Measurements from ENCODE around the gene KLF6.
"Not testable (repeated sequence)": the region's sequence is repeated elsewhere in the genome, so short reads cannot be mapped to it uniquely, and the experiment has no call there.

Gene KLF6

GRCh38 chr10:3755440-3756359 is 29.3 kb downstream of the KLF6 start:
- DNase-seq = no peak

GRCh38 chr10:3754727-3755439 is 30.1 kb downstream of the KLF6 start:
- DNase-seq = no peak

- DNase-seq = no peak
Observed at GRCh38 chr10:3750854-3751253, 34.2 kb downstream of the KLF6 start.

DNA sequence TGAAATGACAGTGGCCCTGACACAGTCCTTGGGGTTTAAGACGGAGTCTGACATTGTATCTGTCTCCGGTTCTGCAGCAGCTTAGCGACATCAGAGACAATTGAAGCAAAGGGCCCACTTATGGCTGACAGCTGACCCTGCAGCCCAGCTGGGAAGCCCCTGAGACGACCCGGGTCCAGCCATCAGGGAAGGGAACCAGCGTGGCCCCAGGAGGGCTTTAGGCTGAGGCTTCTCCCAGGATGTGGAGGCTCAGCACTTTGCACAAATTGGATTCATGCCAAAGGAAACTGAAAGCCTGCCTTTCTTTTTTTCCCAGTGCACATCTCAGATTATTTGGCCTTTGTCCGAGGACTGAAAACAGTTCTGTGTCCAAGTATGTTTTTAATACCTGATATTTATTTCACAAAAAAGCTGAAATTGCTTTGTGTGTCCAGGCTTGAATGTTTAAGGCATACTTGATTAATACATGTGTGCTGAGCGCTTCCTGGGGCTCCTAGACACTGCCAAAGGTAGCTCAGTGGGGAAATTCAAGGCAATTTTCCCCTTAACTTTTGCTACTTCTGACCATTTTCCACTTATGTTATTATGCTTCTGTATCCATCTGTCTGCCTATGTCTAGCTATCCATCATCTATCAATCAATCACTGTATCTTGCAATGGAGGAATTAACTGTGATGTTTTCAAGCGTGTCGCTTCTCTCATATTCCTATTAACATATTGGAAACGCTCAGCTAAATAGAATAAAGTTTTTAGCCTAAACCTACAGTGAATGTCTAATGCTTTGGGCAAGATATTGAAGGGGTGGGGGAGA is 34.8 kb downstream of the KLF6 start:
- DNase-seq = no peak

GRCh38 chr10:3749600-3749999 is 35.4 kb downstream of the KLF6 start:
- DNase-seq = no peak

DNA sequence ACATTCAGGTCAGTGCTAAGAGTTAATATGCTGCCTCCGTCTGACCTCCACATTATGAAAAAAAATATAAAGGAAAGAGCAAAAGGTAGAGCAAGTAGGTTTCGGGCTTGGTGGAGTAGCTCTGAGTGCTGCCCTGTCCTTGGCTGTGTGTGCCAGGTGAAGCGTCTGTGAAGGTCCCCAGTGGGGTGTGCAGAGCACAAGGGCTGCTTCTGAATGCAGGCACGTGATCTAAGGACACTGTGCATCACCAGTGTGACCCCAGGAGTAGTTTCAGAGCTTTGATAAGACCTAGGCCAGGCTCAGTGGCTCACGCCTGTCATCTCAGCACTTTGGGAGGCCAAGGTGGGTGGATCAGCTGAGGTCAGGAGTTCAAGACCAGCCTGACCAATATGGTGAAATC is 36.0 kb downstream of the KLF6 start:
- DNase-seq = no peak

- no peak for DNase-seq
Observed at GRCh38 chr10:3748484-3748883, 36.5 kb downstream of the KLF6 start.

DNA sequence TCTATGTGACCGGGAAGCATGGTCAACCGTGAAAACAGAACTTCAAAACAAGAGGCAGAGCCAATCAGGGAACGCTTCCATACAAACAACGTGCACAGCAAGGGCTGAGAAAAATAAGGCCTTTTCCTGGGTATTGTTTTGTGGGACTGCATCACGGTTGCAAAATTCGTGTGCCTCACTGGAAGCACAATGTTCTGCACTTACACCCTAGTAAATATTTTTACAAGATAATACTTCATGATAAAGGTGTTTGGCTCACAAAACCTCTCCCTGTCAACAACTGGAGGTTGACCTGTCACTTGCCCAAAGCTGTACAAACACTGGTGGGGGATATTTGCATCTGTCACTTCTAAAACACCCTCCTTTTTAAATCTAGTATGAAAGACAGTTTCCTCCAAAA is 37.0 kb downstream of the KLF6 start:
- no peak for DNase-seq

DNA sequence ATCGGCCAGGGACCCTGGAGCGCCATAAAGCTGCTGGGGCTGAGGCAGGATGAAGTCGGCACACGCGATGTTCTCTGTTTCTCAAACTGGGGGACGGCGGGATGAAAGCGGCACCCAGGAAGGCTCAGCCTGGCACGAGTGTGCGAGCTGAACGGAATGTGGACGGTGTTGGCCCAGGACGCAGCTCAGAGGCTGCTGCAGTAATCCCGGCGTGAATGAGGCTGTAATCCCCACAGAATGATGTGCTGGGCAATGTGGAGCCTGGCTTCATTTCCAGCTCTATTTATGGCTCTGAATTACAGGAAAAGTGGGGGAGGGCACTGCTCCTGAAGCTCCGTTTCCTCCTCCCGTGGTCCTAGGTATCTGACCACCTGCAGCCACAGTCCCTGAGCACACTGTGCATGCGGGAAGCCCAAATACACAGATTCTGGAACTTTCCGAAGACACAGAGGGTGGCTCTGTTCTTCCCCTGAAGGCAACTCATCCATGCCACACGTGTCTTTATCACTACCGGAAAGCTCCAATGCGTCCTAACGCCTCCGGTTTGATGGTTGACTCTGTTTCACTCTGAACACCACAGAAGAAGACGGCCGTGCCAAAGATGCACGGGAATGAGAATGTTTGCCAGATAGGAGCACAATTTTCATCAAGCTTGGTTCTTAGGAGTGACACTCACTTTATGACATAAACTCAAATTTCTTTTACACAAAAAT is 37.6 kb downstream of the KLF6 start:
- no peak for DNase-seq

DNA sequence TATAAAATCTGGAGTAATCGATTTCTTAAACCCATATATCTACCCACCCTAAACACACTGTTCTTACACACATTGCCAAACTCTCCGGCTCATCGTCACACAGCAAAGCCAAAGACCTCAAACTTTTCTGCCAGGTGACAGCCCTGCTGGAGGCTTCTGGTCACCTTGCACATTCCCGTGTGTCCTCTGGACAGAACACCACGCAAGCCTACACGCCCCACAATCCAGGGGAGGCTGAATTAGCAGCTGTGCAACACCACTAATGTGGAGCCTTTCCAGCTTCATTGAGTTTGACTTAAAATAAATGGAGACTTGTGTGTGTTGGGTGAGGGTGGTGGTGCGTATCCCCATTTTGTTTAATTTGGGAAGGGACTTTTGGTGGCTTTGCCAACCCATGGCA is 38.4 kb downstream of the KLF6 start:
- DNase-seq = no peak

DNA sequence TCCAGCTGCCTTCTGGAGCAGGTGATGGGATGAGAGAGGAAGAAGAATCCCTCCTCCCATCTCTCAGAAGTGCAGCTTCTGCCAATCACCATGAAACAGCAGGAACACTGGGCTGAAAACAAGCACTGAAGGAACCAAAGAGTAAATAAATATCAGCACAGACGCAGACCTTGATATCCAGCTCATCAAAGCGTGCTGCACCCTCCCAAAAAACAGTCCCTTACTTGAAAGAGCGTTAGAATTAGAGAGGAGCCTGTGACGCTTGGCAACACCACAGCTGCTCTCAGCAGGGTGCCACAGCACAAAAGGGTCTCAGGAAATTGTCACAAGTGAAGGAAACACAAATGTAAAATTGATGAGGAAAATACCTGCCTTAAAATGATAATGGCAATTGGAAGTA is 39.5 kb downstream of the KLF6 start:
- DNase-seq = no peak

DNA sequence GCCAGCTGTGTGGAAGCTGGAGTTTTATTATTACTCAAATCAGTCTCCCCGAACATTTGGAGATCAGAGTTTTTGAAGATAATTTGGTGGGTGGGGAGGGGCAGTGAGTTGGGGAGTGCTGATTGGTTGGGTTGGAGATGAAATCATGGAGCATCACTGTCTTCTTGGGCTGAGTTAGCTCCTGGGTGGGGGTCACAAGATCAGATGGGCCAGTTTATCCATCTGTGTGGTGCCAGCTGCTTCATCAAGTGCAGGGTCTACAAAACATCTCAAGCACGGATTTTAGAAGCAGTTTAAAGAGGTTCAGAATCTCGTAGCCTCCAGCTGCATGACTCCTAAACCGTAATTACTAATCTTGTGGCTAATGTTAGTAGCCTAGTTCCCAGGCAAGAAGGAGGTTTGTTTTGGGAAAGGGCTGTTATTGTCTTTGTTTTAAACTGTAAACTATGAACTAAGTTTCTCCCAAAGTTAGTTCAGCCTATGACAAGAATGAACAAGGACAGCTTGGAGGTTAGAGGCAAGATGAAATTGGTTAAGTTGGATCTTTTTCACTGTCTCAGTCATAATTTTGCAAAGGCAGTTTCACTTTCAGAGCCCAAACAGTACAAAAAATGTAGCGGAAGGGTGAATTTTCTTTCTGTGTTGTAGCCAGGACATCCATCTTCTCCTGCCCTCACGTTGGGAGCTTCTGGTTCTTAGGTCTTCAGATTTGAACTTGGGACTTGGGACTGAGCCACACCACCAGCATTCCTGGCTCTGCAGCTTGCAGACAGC is 43.1 kb downstream of the KLF6 start:
- no peak for DNase-seq

DNA sequence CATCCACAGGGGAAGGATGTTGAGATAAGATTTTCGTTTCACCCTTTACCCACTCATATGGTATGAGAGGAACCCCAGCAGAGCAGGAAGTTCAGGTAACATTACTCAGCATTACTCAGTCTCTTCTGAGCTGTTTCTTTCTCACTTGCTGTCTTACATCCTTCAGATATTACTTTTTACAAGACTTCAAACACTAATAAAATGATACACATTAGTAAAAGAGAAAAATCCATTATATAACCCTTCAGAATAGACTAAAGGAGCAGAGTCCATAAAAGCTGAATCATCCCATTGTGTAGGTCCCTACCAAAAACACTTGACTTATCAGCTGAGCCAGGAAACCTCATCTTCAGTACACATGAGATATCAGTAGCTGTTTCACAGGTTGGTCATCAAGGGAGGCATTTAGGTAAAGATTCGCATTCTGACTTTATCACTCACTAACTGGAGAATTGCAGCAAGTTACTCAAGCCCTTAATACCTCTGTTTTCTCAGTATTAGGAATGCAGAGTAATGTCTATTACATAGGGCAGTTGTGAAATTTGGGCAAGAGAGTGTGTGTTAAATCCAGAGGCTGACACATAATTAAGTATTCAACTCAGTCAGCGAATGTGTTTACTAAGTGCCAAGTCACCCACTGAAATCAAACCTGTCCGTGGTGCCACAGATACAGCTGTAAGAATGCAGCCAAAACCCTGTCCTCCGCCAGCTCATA is 44.7 kb downstream of the KLF6 start:
- DNase-seq = no peak

- no peak for DNase-seq
Observed at GRCh38 chr10:3738855-3739350, 46.1 kb downstream of the KLF6 start.

GRCh38 chr10:3737864-3738263 is 47.1 kb downstream of the KLF6 start:
- DNase-seq = no peak

DNA sequence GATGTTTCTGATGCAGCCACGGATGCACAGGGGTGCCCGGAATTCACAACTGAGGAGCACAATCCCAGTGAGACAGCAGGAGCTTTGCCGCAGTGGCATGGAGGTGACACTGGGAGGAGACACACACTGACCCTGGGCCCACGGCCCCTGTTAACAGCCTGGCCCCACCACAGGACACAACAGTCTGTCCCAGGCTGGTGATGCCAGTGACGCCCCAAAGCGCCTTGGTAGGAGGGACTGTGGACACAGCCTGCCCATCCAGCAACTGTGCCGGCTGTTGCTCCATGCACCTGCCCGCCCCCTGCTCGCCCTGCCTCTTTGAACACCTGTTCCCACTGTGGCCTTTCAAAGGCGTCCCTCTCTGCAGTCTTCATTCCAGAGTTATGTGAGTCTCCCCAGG is 49.8 kb downstream of the KLF6 start:
- DNase-seq = no peak

GRCh38 chr10:3734111-3734510 is 50.9 kb downstream of the KLF6 start:
- DNase-seq = no peak

GRCh38 chr10:3732183-3732582 is 52.8 kb downstream of the KLF6 start:
- DNase-seq = not testable (repeated sequence)

GRCh38 chr10:3729397-3729976 is 55.5 kb downstream of the KLF6 start:
- no peak for DNase-seq

DNA sequence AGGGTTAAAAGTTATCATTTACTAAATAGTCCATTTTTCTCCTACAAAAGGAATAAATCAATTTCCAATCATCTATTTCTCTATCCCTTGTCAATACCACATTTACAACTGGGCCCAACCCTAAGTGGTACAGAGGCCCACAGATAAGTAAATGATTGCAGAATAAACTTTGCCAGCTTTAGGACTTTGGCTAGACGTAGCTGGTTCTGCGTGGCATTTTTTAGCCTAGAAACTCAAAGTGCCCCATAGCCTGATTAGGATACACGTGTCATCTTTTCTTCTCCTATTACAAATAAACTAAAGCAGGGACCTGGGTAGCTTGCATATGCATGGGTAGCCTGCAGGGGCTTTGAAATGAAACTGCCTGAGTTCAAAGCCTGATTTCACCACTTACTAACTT is 56.4 kb downstream of the KLF6 start:
- no peak for DNase-seq

GRCh38 chr10:3727268-3727667 is 57.7 kb downstream of the KLF6 start:
- no peak for DNase-seq

Measured in CD4-positive, alpha-beta T cell treated with Interferon gamma for 1 hour (primary cell).